ENCODE results near the gene STX1A.

STX1A gene

GRCh38 chr7:73718905-73719805, at the start of gene STX1A:
Gene STX1A, minus strand, starts transcription at chr7:73719669. Its CDS starts 38 bp downstream, at chr7:73719631.
- DNase-seq = peak; percentile 70

- DNase-seq = no peak
Observed at GRCh38 chr7:73768641-73769480, 49.4 kb upstream of the STX1A start.

- no peak for DNase-seq
Observed at GRCh38 chr7:73766556-73767229, 47.2 kb upstream of the STX1A start.

GRCh38 chr7:73762659-73762999, 43.2 kb upstream of the STX1A start:
- DNase-seq = no peak

DNA sequence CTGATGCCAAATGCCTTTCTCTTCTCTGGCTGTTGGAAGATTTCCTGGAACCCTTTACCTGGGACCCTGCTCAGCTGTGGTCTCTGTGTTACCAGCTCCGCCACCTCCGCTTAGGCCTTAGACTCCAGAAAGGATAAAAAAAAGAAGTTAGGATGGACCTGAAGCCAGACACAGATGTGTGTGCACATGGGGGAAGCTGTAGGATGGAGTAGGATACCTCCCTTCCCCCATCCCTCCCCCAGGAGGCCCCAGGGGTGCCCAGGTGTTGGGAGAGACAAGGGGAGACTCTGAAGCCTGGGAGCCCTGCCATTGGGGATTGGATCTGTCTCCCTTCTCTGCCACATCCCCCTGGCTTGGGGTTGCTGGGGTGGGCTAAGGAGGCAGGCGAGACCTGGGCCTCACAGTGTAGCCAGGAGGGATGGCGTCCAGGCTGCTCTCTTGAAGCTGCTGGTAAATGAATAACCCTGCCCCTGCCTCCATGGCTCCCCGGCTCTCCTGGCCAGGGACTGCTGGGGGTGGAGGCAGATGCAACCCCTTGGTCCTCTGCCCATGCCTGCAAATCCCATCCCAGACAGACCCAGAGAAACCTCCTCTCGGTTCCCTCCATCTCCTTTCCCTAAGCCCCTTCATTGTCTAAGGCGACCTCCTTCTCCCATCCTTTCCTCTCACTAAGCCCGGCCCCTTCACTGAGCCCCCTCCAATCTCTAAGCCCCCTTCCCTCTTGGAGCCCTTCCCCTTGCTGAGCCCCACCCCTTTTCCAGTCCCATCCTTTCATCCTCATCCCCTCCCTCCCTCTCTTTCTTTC, 42.6 kb upstream of the STX1A start:
- no peak for DNase-seq

DNA sequence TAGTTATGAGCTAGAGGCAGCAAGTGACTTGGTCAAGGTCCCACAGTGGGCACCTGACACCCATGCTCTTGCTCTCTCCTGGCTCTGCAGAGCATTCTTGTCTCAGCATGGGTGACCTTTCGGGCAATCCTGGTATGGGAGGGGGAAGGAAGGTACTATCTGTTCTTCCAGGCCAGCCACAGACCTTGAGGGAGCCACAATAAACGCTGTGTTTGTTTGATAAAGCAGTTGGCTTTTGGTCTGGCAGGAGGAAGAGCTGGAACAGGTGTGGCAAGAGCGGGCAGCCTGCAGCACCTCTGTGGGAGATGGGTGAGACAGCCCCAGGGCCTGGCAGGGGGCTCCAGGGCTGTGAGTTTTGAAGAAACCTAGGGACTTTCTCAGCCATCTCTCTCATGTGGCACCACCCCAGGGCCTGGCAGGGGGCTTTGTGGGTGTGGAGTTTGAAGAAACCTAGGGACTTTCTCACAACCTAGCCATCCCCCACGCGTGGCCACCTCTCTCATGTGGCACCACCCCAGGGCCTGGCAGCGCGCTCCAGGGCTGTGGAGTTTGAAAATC, 39.2 kb upstream of the STX1A start:
- DNase-seq = no peak

DNA sequence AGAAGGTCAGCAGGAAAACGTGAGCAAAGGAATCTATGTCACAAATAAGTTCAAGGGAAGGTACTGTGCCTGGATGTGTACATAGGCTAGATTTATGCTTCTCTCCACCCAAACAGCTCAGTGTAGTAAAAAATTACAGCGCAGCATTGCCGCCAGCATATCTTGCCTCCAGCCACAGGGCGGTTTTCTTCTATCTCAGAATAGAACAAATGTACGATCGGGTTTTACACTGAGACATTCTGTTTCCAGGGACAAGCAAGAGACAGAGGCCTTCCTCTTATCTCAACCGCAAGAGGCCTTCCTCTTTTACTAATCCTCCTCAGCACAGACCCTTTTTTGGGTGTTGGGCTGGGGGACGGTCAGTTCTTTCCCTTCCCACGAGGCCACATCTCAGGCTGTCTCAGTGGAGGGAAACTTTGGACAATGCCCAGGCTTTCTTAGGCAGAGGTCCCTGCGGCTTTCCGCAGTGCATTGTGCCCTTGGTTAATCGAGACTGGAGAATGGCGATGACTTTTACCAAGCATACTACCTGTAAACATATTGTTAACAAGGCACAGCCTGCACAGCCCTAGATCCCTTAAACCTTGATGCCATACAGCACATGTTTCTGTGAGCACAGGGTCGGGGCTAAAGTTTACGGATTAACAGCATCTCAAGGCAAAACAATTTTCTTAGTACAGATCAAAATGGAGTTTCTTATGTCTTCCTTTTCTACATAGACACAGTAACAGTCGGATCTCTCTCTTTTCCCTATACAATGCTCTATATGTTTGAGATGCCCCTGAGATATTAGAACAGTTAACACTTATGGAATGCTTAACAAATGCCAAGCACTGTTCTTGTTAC, 30.7 kb upstream of the STX1A start:
- no peak for DNase-seq

GRCh38 chr7:73746378-73746777, 26.9 kb upstream of the STX1A start:
- DNase-seq = no peak

- no peak for DNase-seq
Observed at GRCh38 chr7:73742753-73743641, 23.5 kb upstream of the STX1A start.

DNA sequence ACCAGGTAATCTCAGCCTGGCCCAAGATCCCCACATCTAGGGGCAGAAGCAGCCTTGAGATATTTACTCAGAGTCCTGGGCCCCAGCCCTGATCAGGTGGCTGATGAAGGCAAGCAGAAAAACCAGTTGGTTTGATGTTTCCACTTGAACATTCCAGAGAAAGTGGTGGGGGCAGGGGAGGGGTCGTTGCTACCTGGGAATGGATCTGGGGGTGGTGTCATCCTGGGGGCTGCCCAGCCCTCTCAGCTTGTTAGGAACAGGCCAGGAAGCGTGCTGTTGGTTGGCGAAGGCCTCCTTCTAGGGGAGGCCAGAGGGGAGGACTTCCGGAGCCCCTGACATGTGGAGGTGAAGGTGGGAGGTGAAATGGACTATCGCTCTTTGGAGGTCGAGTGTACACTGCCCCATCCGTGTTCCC, 22.9 kb upstream of the STX1A start:
- no peak for DNase-seq

DNA sequence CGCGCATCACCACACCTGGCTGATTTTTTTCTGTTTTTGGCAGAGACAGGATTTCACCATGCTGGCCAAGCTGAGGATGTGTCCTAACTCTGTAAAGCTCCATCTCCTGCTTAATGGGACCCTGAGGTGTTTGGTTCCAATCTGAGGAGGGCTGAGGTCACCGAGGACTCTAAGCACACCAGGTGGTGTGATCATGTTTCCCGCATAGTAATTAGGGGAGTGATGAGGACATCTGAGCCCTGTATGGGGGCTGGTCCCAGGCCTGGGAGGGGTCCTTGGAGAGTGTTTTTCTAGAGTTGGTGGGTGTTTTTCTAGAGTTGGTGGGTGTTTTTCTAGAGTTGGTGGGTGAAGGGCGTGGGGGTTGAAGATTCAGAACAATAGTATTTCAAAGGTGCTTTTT, 22.1 kb upstream of the STX1A start:
- no peak for DNase-seq

DNA sequence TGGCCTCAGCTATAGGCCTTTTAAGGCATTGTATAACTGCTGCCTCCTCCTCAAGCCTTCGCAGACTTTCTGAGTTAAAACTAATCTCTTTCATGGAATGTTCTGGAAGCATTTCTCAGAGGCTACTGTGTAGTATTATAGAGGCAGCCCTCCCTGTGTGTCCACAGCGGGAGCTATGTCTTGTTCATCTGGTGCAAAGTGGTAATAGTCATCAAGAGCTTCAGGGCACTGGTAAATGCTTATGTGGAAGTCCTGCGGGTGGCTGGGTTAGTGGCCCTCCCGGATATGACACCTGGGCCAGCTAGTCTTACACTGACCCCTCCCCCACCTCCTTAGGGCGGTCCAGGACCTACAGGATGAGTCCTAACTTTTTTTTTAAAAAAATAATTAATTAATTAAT, 21.3 kb upstream of the STX1A start:
- no peak for DNase-seq

DNA sequence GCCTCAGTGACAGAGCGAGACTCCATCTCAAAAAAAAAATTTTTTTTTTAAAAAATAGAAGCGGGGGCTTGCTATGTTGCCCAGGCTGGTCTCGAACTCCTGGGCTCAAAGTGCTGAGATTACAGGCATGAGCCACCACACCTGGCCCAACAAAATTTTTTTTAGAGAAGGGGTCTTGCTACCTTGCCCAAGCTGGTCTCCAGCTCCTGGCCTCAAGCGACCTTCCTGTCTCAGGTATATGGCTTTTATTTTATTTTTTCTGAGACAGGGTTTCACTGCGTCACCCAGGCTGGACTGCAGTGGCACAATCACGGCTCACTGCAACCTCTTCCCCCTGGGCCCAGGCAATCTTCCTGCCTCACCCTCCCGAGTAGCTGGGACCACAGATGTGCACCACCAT, 20.7 kb upstream of the STX1A start:
- no peak for DNase-seq

DNA sequence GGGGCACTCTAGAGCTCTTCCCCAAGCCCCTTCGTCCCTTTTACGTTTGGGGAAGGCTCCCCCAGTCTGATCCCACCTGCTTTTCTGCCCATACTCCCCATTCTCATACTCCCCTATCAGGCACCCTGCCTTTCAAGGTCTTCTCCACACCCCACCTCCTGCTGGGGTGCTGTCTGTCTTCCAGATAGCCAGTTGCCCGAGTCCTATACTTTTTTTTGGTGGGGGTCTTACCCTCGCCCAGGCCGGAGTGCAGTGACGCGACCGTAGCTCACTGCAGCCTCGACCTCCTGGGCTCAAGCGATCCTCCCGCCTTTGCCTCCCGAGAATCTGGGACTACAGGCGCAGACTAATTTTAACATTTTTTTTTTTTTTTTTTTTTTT, 19.9 kb upstream of the STX1A start:
- DNase-seq = no peak

GRCh38 chr7:73738612-73739386, 19.3 kb upstream of the STX1A start, which contains the start of gene ABHD11:
Gene ABHD11, minus strand, starts transcription at chr7:73738802. Its CDS starts 32 bp downstream, at chr7:73738770.
- peak; percentile 99 for DNase-seq

DNA sequence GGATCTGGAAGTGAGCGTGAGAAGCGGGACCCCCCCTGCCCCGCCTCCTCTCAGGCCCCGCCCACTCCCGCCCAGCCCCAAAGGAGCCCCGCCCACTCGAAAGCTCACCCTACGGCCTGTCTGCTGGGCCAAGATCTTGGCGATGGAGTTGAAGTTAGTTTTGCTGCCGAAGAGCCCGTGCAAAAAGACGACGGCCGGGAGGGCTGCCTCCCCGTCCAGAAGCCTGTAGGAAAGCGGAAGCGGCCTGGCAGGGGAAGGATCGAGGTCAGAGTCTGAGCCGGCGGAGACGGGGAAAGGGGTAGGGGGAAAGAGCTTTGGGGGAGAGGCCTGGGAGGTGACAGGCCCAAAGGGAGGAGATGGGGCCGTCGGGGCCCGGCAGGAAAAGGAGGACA, 18.7 kb upstream of the STX1A start:
- peak; percentile 65 for DNase-seq

DNA sequence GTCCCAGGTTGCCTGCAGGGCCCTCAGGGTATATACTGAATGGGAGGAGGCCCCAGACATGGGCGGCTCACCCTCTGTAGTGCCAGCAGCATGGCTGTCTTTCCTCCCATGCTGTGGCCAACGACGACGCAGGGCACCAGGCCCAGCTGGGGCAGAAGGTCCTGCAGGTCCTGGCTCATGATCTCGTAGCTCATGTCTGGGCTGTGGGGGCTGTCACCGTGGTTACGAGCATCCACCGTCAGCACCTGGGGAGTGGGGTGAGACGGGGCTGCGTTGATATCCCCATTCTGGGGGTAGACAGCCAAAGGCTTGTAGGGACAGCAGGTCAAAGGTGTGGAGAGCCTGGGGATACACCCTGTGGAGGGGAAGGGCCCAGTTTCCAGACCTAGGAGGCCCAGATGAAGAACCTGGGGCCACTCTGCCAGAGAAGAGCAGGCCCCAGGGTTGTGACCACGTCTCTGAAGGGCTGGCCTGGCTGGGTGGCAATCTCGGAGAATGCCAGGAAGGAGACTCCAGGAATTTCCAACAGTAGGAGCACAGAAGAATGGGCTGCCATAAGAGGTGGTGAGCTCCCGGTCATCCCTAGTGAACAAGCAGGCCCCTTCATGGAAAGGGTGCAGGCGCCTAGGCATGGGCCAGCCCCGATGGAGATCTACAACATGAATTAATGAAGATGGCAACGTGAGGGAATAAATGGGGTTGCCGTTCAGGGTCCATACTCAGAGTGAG, 18.2 kb upstream of the STX1A start:
- no peak for DNase-seq

GRCh38 chr7:73736885-73737284, 17.4 kb upstream of the STX1A start:
- no peak for DNase-seq

- no peak for DNase-seq
Observed at GRCh38 chr7:73735528-73735905, 16.0 kb upstream of the STX1A start.
